WTC11 (cell line): ENCODE results near the gene DHRSX. TPM values are rescaled to one million over a fixed set of nuclear protein-coding genes. Genes with fewer than 3 reads are reported as not detected.
"Not testable (repeated sequence)": the region's sequence is repeated elsewhere in the genome, so short reads cannot be mapped to it uniquely, and the experiment has no call there.

ENCODE experiments used
- ATAC-seq: fragments of 200-7000 bp; cut with Tn5 transposase; 2 replicates; pipeline ENCODE4 v1.10.0; 2021; ENCODE audit warnings: mild to moderate bottlenecking, moderate library complexity
- CTCF ChIA-PET: fragments of 300-600 bp; sonication (Branson Sonifier 250); formaldehyde crosslinking; loops from one replicate; lab custom pipeline; 2021; ENCODE audit warnings: antibody characterized with exemption; lab: Charles Lee
- POLR2A ChIA-PET: fragments of 350-600 bp; sonication (Branson Sonifier 250); formaldehyde crosslinking; loops from one replicate; lab custom pipeline; 2021; ENCODE audit warnings: antibody characterized with exemption; lab: Charles Lee
- DNase-seq: peaks from one replicate; pipeline ENCODE4 v3.0.0; 2021; ENCODE audit warnings: low spot score
- H3K27ac Mint-ChIP-seq: 2 replicates; pipeline ENCODE4 v1.8.0; 2021; ENCODE audit warnings: mixed read lengths
- H3K27me3 Mint-ChIP-seq: 2 replicates; pipeline ENCODE4 v1.8.0; 2021; ENCODE audit warnings: low read depth, mild to moderate bottlenecking, moderate library complexity, mixed read lengths
- H3K36me3 Mint-ChIP-seq: 2 replicates; pipeline ENCODE4 v1.8.0; 2021; ENCODE audit warnings: mixed read lengths
- H3K4me1 Mint-ChIP-seq: 2 replicates; pipeline ENCODE4 v1.8.0; 2022; ENCODE audit warnings: mixed read lengths
- H3K4me3 Mint-ChIP-seq: 2 replicates; pipeline ENCODE4 v1.8.0; 2021; ENCODE audit warnings: mild to moderate bottlenecking, moderate library complexity, mixed read lengths
- H3K9me3 Mint-ChIP-seq: 2 replicates; pipeline ENCODE4 v1.8.0; 2021; ENCODE audit warnings: mixed read lengths
- ARID4B ChIP-seq: sonication (generic); formaldehyde crosslinking; IDR thresholded peaks from 2 replicates; pipeline ENCODE4 v1.8.0; 2023; ENCODE audit warnings: missing genetic modification reagents, mild to moderate bottlenecking, borderline replicate concordance
- E2F5 ChIP-seq: sonication (generic); formaldehyde crosslinking; IDR thresholded peaks from 2 replicates; pipeline ENCODE4 v1.8.1; 2022; ENCODE audit warnings: mild to moderate bottlenecking, moderate library complexity, missing genetic modification reagents
- ESRRA ChIP-seq: sonication (generic); formaldehyde crosslinking; IDR thresholded peaks from 2 replicates; pipeline ENCODE4 v1.8.1; 2022; ENCODE audit warnings: mild to moderate bottlenecking, missing genetic modification reagents, borderline replicate concordance
- FOXP4 ChIP-seq: sonication (generic); formaldehyde crosslinking; IDR thresholded peaks from 2 replicates; pipeline ENCODE4 v1.8.0; 2022; ENCODE audit warnings: mild to moderate bottlenecking, missing genetic modification reagents
- GRHL2 ChIP-seq: fragments of 250-450 bp; sonication (Bioruptor Pico); IDR thresholded peaks from 2 replicates; pipeline ENCODE4 v1.8.0; 2022; ENCODE audit warnings: mild to moderate bottlenecking, moderate library complexity; ENCODE audit not compliant: insufficient replicate concordance, severe bottlenecking
- MAX ChIP-seq: sonication (generic); formaldehyde crosslinking; IDR thresholded peaks from 2 replicates; pipeline ENCODE4 v1.8.0; 2022; ENCODE audit warnings: mild to moderate bottlenecking, missing genetic modification reagents
- MYBL2 ChIP-seq: sonication (generic); formaldehyde crosslinking; IDR thresholded peaks from 2 replicates; pipeline ENCODE4 v1.8.1; 2023; ENCODE audit warnings: mild to moderate bottlenecking, moderate library complexity, missing genetic modification reagents
- NFE2L1 ChIP-seq: sonication (generic); formaldehyde crosslinking; IDR thresholded peaks from 2 replicates; pipeline ENCODE4 v1.8.1; 2023; ENCODE audit warnings: missing genetic modification reagents
- NFYB ChIP-seq: sonication (generic); formaldehyde crosslinking; conservative IDR thresholded peaks from 2 replicates; pipeline ENCODE4 v1.8.0; 2022; ENCODE audit warnings: low read depth, missing genetic modification reagents
- SMAD4 ChIP-seq: sonication (generic); formaldehyde crosslinking; IDR thresholded peaks from 2 replicates; pipeline ENCODE4 v1.8.0; 2022; ENCODE audit warnings: mild to moderate bottlenecking, missing genetic modification reagents
- TEAD4 ChIP-seq: sonication (generic); formaldehyde crosslinking; IDR thresholded peaks from 2 replicates; pipeline ENCODE4 v1.8.0; 2022; ENCODE audit warnings: mild to moderate bottlenecking, missing genetic modification reagents
- ZMAT4 ChIP-seq: fragments of 250-450 bp; sonication (Bioruptor Pico); IDR thresholded peaks from 2 replicates; pipeline ENCODE4 v1.9.0; 2021; ENCODE audit warnings: mild to moderate bottlenecking
- ZNF317 ChIP-seq: sonication (generic); formaldehyde crosslinking; IDR thresholded peaks from 2 replicates; pipeline ENCODE4 v1.8.1; 2023; ENCODE audit warnings: low read depth, mild to moderate bottlenecking, moderate library complexity, missing genetic modification reagents, borderline replicate concordance
- ZSCAN18 ChIP-seq: fragments of 250-450 bp; sonication (Bioruptor Pico); IDR thresholded peaks from 2 replicates; pipeline ENCODE4 v2.1.2; 2022; ENCODE audit warnings: mild to moderate bottlenecking, moderate library complexity
- total RNA-seq: library from RNA; stranded (reverse); gene quantifications from 3 replicates; pipeline ENCODE4 v1.2.3, GENCODE V29; 2021

Gene DHRSX
- total RNA-seq, 1 experiment from 2014 or later, result 28.2 TPM

GRCh38 chrX:2479420-2479780 lies 21.4 kb downstream of the DHRSX start:
- CTCF ChIA-PET, result no interaction called here
- TF ChIP-seq FOXP4, result no peak
- no peak for TF ChIP-seq ARID4B (CRISPR knock-in tag)
- no peak for TF ChIP-seq ZMAT4 (CRISPR knock-in tag)
- no peak for TF ChIP-seq GRHL2 (CRISPR knock-in tag)
- TF ChIP-seq E2F5, result no peak
- no peak for TF ChIP-seq MAX (CRISPR knock-in tag)
- TF ChIP-seq ZSCAN18, result no peak
- TF ChIP-seq NFE2L1, result no peak
- no peak for TF ChIP-seq SMAD4 (CRISPR knock-in tag)
- no peak for TF ChIP-seq NFYB (CRISPR knock-in tag)
- no peak for TF ChIP-seq ESRRA (CRISPR knock-in tag)

GRCh38 chrX:2478546-2479419 lies 22.0 kb downstream of the DHRSX start:
- CTCF ChIA-PET, result no interaction called here
- peaks cover 12% of the 10 kb centered on the region for H3K4me1 Mint-ChIP-seq
- TF ChIP-seq ZNF317 (CRISPR knock-in tag) (no peak), TEAD4 (CRISPR knock-in tag) (0 out of 2 replicates have a peak, but pooled peaks have one; percentile 72), MYBL2 (CRISPR knock-in tag) (no peak)
- TF ChIP-seq, all 79 proteins: peak for 1
- POLR2A ChIA-PET, result no interaction called here
- no peaks in the 10 kb centered on the region; the same call in 1 of the 2 replicates for H3K27me3 Mint-ChIP-seq
- no peak overlapping the region for H3K4me3 Mint-ChIP-seq
- ATAC-seq (no peak), DNase-seq (no peak)
- no peak overlapping the region for H3K27ac Mint-ChIP-seq
- peaks cover 22% of the 10 kb centered on the region for H3K9me3 Mint-ChIP-seq
- H3K36me3 Mint-ChIP-seq, result peaks cover 15% of the 10 kb centered on the region

More at GRCh38 chrX:2479420-2479780, 21.4 kb downstream of the DHRSX start:
- Mint-ChIP-seq H3K36me3 (peaks cover 15% of the 10 kb centered on the region), H3K27me3 (no peaks in the 10 kb centered on the region; the same call in 1 of the 2 replicates), H3K27ac (no peak overlapping the region), H3K4me1 (peaks cover 16% of the 10 kb centered on the region), H3K4me3 (no peak overlapping the region), H3K9me3 (peaks cover 20% of the 10 kb centered on the region)
- POLR2A ChIA-PET, result no interaction called here
- ATAC-seq (no peak), DNase-seq (no peak)

GRCh38 chrX:2477313-2477712 lies 23.5 kb downstream of the DHRSX start:
- H3K36me3 Mint-ChIP-seq, result peaks cover 15% of the 10 kb centered on the region
- H3K4me3 Mint-ChIP-seq, POLR2A ChIA-PET, H3K27me3 Mint-ChIP-seq, H3K4me1 Mint-ChIP-seq, CTCF ChIA-PET, DNase-seq, ATAC-seq: not testable (repeated sequence)
- H3K9me3 Mint-ChIP-seq, result peaks cover 22% of the 10 kb centered on the region
- H3K27ac Mint-ChIP-seq, result peak overlapping the region; percentile 75; the same call in 1 of the 2 replicates
